NCI-H2171 (cell line): ENCODE results near the gene FBLN5.

Source experiments
- DNase-seq: peaks from one replicate; lab custom pipeline; 2025; lab: John Stamatoyannopoulos, UW

FBLN5 gene

GRCh38 chr14:91947475-91948184, at the start of gene FBLN5:
FBLN5 (minus strand) TSS chr14:91947694; CDS start chr14:91947229, 465 bp downstream.
- DNase-seq: peak; percentile 5

DNA sequence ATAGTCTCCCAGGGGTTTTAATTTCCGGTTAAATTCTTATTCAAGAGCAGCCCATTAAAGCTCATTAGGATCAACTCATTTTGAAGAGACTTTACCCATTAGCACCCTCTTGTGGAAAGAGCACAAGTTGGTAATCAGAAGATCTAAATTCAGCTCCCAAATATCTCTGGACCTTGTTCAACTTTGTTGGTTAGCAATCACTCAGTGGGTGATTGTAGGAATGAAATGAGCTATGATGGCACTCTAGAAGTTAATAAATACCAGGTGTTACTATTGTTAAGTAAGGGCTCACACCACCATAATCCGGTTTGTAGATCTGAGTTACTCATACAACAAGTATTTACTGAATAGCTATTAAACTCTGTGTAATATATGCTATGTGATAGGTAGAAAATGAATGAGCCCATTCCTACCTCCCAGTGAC, 49.5 kb upstream of the FBLN5 start:
- peak; percentile 44 for DNase-seq

GRCh38 chr14:91987192-91987591, 39.7 kb upstream of the FBLN5 start:
- no peak for DNase-seq

DNA sequence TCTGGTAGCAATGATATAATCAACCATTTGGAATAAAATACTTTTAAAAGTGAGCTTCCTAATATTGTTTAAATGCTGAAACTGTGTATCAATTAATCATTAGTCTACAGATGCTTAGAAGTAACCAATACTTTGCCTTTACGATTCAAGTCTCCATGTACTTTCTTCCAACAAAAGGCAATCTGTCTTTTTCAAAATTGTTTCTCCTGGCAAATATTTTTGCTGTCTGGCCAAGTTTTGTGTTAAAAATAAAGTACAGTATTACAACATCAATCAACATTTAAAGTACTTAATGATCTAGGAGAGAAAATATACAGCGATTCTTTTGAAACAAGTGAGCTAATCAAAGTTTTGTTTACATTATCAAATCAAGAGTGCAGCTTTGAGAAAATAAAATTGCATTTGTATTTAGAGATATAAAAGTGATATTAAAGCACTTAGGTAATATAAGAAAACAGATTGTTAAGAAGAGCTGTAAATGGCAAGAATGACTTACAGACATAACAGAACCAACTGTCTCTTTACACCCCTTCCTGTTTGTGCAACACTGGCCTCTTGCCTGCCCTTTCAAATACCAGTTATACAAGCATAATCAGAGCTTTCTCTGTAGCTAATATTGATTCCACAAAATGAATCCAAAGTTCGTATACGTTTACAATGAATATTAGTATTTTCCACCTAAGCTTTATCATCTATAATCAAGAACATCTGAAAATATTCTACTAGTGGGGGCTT, 38.2 kb upstream of the FBLN5 start:
- no peak for DNase-seq

- no peak for DNase-seq
Observed at GRCh38 chr14:91985008-91985407, 37.5 kb upstream of the FBLN5 start.

DNA sequence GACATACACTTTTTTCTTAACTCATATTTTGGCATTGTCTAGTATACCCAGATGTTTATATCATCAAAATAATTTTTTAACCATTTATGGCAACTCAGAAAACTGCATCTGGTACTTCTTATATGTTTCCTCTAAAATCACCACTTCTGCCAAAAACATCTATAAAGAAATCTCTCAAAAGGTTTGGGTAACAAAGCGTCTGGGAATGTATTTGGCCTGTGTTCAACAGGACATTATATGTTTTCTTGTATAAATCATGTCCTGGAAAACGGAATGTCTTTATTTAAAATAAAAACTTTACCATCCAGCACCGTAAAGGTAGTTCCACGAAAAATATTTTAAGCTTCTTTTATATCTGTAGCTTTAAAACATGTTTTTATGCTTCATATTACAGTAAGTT, 36.1 kb upstream of the FBLN5 start:
- DNase-seq: no peak

DNA sequence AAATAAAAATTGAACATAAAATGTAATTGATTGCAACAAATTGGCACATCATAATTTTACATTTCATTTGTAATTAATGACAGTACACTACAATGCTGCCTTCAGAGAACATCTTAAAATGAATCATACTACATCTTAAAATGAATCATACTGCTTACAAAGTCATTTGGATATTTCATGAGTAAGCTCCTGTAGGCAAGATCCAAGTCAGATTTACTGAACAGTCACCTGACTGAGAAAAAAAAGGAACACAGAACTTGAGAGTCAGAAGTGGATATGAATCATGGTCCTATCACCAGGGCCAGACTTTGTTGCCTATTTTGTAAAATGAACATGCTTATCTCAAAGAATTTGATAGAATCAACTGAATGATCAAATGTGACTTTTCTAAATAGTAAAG, 32.7 kb upstream of the FBLN5 start:
- DNase-seq: no peak

DNA sequence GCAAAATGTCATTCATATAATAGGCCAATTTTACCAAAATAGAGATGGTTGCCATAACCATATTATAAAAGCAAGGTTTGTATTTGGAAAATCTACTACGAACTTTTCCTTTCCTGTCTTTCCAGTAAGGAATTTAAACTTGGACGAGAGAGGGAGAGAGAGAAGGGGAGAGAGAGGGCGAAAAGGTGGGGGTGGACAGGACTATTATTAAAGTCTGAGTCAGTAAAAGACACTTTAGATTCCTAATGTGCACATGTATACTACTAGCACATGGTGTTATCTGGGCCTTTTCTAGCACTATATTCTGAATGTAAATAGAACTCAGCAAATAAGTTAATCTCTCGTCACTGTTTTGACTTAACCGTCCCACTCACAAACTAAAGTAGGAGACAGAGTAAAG, 30.4 kb upstream of the FBLN5 start:
- no peak for DNase-seq

DNA sequence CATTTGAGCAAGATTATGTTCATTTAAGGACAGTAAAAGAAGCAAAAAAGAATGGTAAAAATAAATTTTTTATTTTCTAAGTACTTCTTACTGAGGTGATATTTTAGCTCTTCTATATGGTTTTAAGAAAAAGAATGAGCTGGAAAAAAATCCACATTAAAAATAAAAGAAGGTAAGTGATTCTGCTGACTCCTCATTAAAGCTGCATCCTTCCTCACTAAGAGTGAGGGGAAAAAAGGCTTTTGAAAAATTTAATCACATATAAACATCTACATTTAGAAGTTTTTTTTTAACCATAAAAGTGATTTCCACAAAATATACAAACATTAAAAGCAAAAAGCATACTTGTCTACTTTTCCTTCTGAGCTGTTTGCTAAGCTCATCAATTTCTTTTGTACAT, 28.3 kb upstream of the FBLN5 start:
- DNase-seq: no peak

DNA sequence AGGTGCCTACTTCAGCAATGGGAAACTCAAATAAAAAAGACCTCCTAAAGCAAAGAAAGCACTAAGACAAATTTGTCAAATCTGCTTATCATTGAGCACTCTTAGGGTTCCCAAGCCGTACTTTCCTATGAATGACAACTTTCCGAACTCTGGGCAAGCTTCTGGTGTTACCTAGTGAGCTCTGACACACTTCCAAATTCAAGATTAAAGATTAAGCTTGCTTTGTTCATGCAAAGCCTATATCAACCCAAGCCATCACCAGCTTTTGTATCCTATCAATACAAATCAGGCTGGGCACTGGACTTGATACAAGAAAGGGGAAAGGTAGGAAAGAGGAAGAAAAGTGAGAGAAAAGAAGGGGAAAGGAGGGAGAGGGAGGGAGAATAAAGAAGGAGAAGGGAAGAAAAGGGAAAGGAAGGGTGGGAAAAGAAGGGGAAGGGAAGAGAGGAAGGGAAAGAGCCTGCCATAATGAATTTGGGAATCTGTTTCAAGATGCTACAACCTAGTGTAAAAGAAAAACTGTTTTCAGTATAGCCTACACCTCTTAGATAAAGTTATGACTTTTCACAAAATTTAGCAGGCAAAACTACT, 23.8 kb upstream of the FBLN5 start:
- no peak for DNase-seq

DNA sequence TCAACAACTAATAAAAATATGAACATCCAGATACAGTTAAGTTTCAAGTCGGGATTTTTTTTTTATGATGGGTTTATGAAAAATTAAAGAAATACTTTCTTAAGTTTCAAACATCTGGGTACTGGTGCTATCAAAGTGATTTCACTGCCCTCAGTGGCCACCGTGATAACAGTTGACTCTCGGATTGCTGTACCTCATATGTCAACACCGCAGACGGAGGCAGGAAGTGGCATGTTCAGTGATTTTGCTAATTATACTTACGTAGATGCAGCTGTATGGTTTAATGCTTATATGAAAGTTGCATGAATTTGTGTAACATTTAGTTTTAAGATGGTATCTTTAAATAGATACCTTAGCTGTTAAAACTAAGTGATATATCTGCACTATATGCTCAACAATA, 20.8 kb upstream of the FBLN5 start:
- DNase-seq: no peak

DNA sequence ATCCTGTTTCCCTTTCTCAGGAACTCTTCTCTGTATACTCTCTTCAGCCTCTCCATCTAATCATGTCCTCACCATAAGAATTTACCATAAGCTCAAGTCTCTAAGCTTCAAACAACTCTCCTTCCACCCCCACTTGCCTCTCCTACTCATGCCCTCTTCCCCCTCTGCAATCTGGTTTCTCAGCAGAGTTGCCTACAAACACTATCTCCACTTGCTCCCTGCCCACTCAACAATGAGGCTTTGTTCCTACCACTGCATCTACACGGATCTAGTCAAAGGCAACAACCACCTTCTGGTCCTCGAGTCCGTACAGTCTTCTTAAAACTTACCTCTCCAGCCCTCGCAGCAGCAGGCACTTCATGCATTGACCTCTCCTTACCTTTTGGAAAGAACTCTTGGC, 17.2 kb upstream of the FBLN5 start:
- DNase-seq: no peak

GRCh38 chr14:91964011-91964410, 16.5 kb upstream of the FBLN5 start:
- no peak for DNase-seq

- no peak for DNase-seq
Observed at GRCh38 chr14:91963465-91963864, 16.0 kb upstream of the FBLN5 start.

DNA sequence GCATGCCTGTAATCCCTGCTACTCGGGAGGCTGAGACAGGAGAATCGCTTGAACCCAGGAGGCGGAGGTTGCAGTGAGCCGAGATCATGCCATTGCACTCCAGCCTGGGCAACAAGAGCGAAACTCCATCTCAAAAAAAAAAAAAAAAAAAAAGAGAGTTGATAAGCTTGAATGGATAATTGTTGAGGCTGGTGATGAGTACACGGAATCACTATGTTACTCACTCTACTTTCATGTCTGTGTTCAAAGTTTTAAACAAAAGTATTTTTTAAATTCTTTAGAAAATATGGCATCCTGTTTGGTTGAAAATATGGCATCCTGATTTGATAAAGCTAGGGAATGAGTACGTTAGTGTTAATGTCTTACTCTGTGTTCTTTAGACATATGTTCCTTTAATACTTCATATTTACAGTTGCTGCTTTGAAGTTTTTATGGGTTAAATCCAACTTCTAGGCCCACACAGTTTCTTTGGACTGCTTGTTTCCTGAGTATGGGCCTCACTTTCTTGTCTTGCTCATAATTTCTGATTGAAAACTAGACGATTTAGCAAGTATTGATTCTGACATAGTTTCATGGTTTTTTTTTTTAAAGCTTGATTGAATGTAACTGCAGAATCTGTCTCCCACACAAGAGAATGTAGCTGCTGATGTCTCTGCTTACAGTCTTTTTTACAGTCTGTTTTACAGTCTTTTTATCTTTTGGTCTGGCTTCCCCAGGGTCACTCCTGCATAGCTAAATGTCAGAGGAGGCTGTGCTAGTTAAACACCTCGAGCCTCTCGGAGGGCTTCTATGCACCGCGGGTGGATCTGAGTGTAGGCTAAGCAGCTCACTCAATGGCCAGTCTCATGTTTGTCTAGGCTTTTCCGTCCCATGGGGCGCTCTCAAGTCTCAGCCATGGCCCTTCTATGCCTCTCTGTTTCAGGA, 14.1 kb upstream of the FBLN5 start:
- no peak for DNase-seq

DNA sequence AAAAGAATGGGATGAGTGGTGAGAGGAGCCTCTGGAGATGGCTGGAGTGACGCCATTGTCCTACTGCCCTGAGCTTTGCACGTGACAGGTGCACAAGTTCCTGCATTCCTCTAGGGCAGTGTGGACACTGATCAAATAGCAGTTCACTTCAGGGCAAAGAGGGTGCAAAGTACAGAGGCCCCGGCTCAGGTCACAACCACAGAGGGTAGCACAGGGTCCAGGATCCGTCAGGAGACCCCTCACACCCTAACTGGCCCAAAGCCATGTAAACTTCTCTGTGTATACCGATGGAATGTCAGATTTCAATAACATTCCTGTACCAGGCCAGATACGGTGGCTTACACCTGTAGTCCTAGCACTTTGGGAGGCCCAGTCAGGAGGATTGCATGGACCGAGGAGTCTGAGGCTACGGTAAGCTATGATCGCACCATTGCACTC, 10.4 kb upstream of the FBLN5 start:
- DNase-seq: no peak

GRCh38 chr14:91956616-91957015, 9.1 kb upstream of the FBLN5 start:
- no peak for DNase-seq

- no peak for DNase-seq
Observed at GRCh38 chr14:91955168-91955567, 7.7 kb upstream of the FBLN5 start.

DNA sequence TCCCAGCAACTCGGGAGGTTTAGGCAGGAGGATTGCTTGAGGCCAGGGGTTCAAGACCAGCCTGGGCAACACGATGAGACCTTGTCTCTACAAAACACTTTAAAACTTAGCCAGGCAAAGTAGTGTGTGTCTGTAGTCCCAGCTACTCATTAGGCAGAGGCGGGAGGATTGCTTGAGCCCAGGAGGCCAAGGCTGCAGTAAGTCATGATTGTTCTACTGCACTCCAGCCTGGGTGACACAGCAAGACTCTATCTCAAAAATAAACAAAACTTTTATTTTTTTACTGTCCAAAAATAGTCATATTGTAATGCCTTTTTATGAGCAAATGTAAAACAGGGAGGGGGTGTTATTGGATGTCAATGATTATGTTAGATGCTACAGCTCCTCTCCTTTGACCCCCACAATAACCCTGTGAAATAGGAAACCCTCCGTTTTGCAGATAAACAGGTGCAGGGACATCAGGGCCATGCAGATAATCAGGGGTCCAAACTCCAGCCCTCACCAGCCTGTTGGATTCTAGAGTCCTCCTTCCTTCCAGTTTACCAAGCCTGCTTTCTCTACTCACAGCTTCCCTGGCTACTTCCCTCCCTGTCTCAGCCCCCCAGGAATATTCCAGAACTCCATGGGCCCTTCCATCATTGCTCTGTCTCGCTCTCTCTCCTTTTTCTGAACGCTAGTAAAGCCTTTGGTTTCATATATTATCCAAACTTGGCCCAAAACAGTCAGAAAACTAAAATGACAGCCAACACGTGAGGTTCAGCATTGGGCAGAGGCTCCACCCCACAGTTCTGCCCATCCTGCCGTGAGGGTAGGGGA, 5.9 kb upstream of the FBLN5 start:
- no peak for DNase-seq

- no peak for DNase-seq
Observed at GRCh38 chr14:91946622-91947474, 646 bp downstream of the FBLN5 start.
